CD4-positive, alpha-beta T cell (primary cell): ENCODE measurements around the gene FAT1. TPM values are rescaled to one million over a fixed set of nuclear protein-coding genes. Genes with fewer than 3 reads are reported as not detected.

ENCODE experiments used
- ATAC-seq: fragments of 200-7000 bp; cut with Tn5 transposase; one replicate; pipeline ENCODE4 v1.10.0; 2022; ENCODE audit warnings: mild to moderate bottlenecking; ENCODE audit not compliant: poor library complexity
- CTCF ChIA-PET: fragments of 350-600 bp; sonication (Branson Sonifier 250); formaldehyde crosslinking; loops from one replicate; lab custom pipeline; 2021; ENCODE audit warnings: antibody characterized with exemption, inconsistent platforms; lab: Charles Lee
- POLR2A ChIA-PET: fragments of 350-600 bp; sonication (Branson Sonifier 250); formaldehyde crosslinking; loops from one replicate; lab custom pipeline; 2021; ENCODE audit warnings: antibody characterized with exemption, inconsistent platforms; lab: Charles Lee
- DNase-seq, 14 experiments: peaks; one replicate each; pipeline ENCODE4 v3.0.0-alpha.2; 2013 to 2020; ENCODE audit warnings: mixed read lengths in 2 of 14
- H3K27ac ChIP-seq, 2 donors: one replicate each; pipeline versions ENCODE4 v1.5.1 to v1.7.0; 2013; ENCODE audit warnings: low read length in 2 of 2, low read depth in 1 of 2, mild to moderate bottlenecking in 1 of 2
- H3K27me3 ChIP-seq, 2 experiments: 1 replicate in 1 of 2; 2 replicates in 1 of 2; pipeline versions ENCODE4 v1.6.1 to v1.7.0; 2013; ENCODE audit warnings: low read length in 2 of 2, control low read depth in 1 of 2, mild to moderate bottlenecking in 1 of 2, moderate library complexity in 1 of 2; ENCODE audit not compliant: insufficient read depth in 2 of 2, control insufficient read depth in 1 of 2
- H3K36me3 ChIP-seq: one replicate; pipeline ENCODE4 v1.6.1; 2013; ENCODE audit warnings: low read length, control low read depth; ENCODE audit not compliant: insufficient read depth
- H3K4me1 ChIP-seq: one replicate; pipeline ENCODE4 v1.6.1; 2013; ENCODE audit warnings: low read length, control low read depth; ENCODE audit not compliant: insufficient read depth
- H3K4me3 ChIP-seq: one replicate; pipeline ENCODE4 v1.5.1; 2013; ENCODE audit warnings: mild to moderate bottlenecking, low read length, moderate library complexity
- H3K9me3 ChIP-seq, 2 experiments: 1 replicate in 1 of 2; 2 replicates in 1 of 2; pipeline versions ENCODE4 v1.6.1 to v1.7.0; 2013; ENCODE audit warnings: low read length in 2 of 2, mild to moderate bottlenecking in 2 of 2, control low read depth in 1 of 2, moderate library complexity in 1 of 2; ENCODE audit not compliant: control insufficient read depth in 1 of 2, insufficient read depth in 1 of 2
- H3K27ac Mint-ChIP-seq: one replicate; pipeline ENCODE4 v1.8.0; 2020; ENCODE audit warnings: mixed read lengths
- H3K27me3 Mint-ChIP-seq: one replicate; pipeline ENCODE4 v1.8.0; 2021; ENCODE audit warnings: mixed read lengths
- H3K36me3 Mint-ChIP-seq: one replicate; pipeline ENCODE4 v1.8.0; 2021; ENCODE audit warnings: low read depth, mixed read lengths
- H3K4me1 Mint-ChIP-seq: one replicate; pipeline ENCODE4 v1.8.0; 2021; ENCODE audit warnings: low read depth, mixed read lengths
- H3K4me3 Mint-ChIP-seq: one replicate; pipeline ENCODE4 v1.8.0; 2020; ENCODE audit warnings: mild to moderate bottlenecking, mixed read lengths
- H3K9me3 Mint-ChIP-seq: one replicate; pipeline ENCODE4 v1.8.0; 2020; ENCODE audit warnings: mixed read lengths
- CTCF ChIP-seq: fragments of 200-600 bp; IDR thresholded peaks from one replicate; pipeline ENCODE4 v1.8.0; 2022; ENCODE audit warnings: antibody characterized with exemption, mild to moderate bottlenecking
- intact Hi-C, 2 experiments: fragments of 100-400 bp; cut with DNase I in 1 of 2; cut with micrococcal nuclease in 1 of 2; formaldehyde crosslinking; loops; one replicate each; pipeline versions ENCODE4 v1.15.1 to v1.9.0; 2023 to 2025; cut with DNase I, micrococcal nuclease
- total RNA-seq, 174 experiments: library from RNA in 2 of 174; stranded (reverse) in 2 of 174; gene quantifications; one replicate each; pipeline ENCODE4 v1.2.3 and lab custom pipeline; 2021 to 2026

The FAT1 gene
- total RNA-seq, 2 experiments from 2014 or later, result 0.03 TPM; not detected in 1

DNA sequence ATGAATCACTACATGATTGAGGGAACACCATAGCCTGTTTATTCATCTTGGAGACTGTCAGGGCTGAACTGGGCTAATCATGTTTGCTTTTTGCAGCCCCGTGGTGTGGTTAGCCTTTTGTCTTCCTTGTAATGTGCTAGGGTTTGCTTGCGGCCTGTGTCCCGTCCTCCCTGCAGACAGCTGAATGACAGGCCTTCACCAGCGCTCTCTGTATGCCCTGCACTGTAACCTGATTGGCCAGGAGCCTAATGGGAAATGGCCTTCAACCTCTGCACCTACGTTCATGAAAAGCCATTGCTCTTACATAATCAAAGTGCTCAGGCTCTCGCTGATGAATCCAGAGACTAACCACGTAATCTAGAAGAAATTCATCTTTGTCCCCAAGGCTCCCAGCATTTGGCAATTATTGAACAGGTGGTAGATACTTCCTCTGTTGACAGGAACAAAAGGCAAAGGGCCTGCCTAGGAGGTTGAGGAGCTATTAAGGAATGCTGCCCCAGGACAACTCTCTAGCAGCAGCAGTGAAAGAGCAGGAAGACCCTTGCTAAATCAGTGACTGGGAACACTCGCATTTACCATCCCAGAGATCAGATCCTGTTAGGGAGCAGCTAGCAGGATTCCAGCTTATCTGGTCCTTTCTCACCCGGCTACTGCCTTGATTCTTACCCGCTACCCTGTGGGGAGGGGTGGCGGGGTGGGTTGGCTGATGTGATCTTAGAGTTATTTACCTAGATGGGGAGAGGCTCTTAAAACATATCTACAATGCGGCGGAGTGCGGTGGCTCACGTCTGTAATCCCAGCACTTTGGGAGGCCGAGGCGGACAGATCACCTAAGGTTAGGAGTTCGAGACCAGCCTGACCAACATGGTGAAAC is 42.3 kb upstream of the FAT1 start:
- no peak for TF ChIP-seq CTCF
- H3K27ac ChIP-seq, result no peak overlapping the region
- CTCF ChIA-PET, result no interaction called here
- DNase-seq, result no peak
- Mint-ChIP-seq H3K27ac (no peak overlapping the region), H3K36me3 (no peaks in the 10 kb centered on the region), H3K27me3 (no peaks in the 10 kb centered on the region), H3K4me3 (no peak overlapping the region), H3K4me1 (no peaks in the 10 kb centered on the region), H3K9me3 (peaks cover 4% of the 10 kb centered on the region)
- POLR2A ChIA-PET, result no interaction called here
- H3K27me3 ChIP-seq, result no peaks in the 10 kb centered on the region
- H3K4me3 ChIP-seq, result no peak overlapping the region
- peaks cover 3% of the 10 kb centered on the region in 2 experiments for H3K9me3 ChIP-seq
- H3K4me1 ChIP-seq, result no peaks in the 10 kb centered on the region
- ATAC-seq, result no peak
- no peaks in the 10 kb centered on the region for H3K36me3 ChIP-seq
- intact Hi-C loops, result no loop called here

DNA sequence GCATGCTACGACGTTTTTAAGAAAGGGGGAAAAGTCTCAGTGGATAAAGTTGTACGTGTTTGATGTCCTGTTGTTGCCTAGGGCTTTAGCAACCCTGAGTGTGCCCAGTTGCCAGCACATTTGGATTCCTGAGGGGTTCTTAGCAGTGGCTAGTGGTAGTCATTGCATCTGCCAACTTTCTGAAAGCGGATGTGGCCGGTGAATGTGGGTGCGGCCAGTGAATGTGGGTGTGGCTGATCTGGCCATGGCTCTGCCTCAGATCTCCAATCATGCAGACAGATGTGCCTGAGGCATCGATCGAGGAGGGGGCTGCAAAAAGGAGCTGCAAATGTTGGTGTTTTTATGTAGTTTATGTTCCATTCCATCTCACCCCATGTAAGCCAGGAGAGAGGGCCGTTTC is 41.5 kb upstream of the FAT1 start:
- Histone ChIP-seq H3K36me3 (no peaks in the 10 kb centered on the region), H3K9me3 (peaks cover 3% of the 10 kb centered on the region in 2 experiments), H3K27ac (no peak overlapping the region), H3K4me1 (no peaks in the 10 kb centered on the region), H3K27me3 (no peaks in the 10 kb centered on the region), H3K4me3 (no peak overlapping the region)
- CTCF ChIA-PET, result no interaction called here
- TF ChIP-seq CTCF, result no peak
- H3K27ac Mint-ChIP-seq, result no peak overlapping the region
- DNase-seq, result no peak
- H3K36me3 Mint-ChIP-seq, result no peaks in the 10 kb centered on the region
- intact Hi-C loops, result no loop called here
- peaks cover 4% of the 10 kb centered on the region for H3K9me3 Mint-ChIP-seq
- no peaks in the 10 kb centered on the region for H3K27me3 Mint-ChIP-seq
- H3K4me3 Mint-ChIP-seq, result no peak overlapping the region
- POLR2A ChIA-PET, result no interaction called here
- no peaks in the 10 kb centered on the region for H3K4me1 Mint-ChIP-seq
- no peak for ATAC-seq

DNA sequence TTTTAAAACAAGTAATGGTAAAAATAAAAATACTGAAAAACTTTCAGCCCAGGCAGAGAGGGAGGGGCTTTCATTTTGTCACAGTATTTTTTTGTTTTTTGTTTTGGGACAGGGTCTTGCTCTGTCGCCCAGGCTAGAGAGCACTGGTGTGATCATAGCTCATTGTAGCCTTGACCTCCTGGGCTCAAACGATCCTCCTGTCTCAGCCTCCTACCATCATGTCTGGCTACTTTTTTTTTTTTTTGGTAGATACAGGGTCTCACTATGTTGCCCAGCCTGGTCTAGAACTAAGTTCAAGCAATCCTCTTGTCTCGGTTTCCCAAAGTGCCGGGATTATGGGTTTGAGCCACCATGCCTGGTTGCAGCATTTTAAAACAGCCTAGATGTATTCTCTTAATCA is 40.8 kb upstream of the FAT1 start:
- TF ChIP-seq CTCF, result no peak
- H3K36me3 ChIP-seq, result no peaks in the 10 kb centered on the region
- Mint-ChIP-seq H3K4me1 (no peaks in the 10 kb centered on the region), H3K9me3 (peaks cover 4% of the 10 kb centered on the region), H3K36me3 (no peaks in the 10 kb centered on the region), H3K27ac (no peak overlapping the region), H3K27me3 (no peaks in the 10 kb centered on the region), H3K4me3 (no peak overlapping the region)
- H3K4me3 ChIP-seq, result no peak overlapping the region
- no peaks in the 10 kb centered on the region for H3K4me1 ChIP-seq
- DNase-seq (no peak), ATAC-seq (no peak)
- H3K9me3 ChIP-seq, result peaks cover 3 to 8% of the 10 kb centered on the region in 2 experiments
- ChIA-PET POLR2A (no interaction called here), CTCF (no interaction called here)
- H3K27me3 ChIP-seq, result no peaks in the 10 kb centered on the region
- no peak overlapping the region for H3K27ac ChIP-seq
- intact Hi-C loops, result no loop called here
